ENCODE measurements around the gene DNAJC9. TPM values are rescaled to one million over a fixed set of nuclear protein-coding genes. Genes with fewer than 3 reads are reported as not detected.
A peak's percentile ranks its signal among the peaks of the same experiment; 100 is the strongest.

The DNAJC9 gene
- total RNA-seq, 6 donors from 2014 or later, result 10.1 to 16.8 (median 12.0) TPM

GRCh38 chr10:73251683-73252444 is 4.8 kb upstream of the DNAJC9 start:
- TF ChIP-seq, protein P1, sequence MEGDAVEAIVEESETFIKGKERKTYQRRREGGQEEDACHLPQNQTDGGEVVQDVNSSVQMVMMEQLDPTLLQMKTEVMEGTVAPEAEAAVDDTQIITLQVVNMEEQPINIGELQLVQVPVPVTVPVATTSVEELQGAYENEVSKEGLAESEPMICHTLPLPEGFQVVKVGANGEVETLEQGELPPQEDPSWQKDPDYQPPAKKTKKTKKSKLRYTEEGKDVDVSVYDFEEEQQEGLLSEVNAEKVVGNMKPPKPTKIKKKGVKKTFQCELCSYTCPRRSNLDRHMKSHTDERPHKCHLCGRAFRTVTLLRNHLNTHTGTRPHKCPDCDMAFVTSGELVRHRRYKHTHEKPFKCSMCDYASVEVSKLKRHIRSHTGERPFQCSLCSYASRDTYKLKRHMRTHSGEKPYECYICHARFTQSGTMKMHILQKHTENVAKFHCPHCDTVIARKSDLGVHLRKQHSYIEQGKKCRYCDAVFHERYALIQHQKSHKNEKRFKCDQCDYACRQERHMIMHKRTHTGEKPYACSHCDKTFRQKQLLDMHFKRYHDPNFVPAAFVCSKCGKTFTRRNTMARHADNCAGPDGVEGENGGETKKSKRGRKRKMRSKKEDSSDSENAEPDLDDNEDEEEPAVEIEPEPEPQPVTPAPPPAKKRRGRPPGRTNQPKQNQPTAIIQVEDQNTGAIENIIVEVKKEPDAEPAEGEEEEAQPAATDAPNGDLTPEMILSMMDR (IDR thresholded peaks at IDR 0.05), result no peak
- TF ChIP-seq POLR2A (IDR thresholded peaks at IDR 0.05), result no peak
- Histone ChIP-seq H3K4me3 (peak overlapping the region; percentile 24 to 94 (median 84)), H3K4me1 (peaks cover 23 to 48% (median 26%) of the 10 kb centered on the region in 4 donors), H3K27me3 (no peaks in the 10 kb centered on the region), H3K36me3 (peaks cover 0 to 26% (median 3%) of the 10 kb centered on the region in 4 donors), H3K27ac (peak overlapping the region; percentile 88 to 95 (median 90)), H3K9me3 (no peaks in the 10 kb centered on the region)
- 17 to 35% methylated on average over 12 to 19 of the region's 23 CpGs for WGBS, 2 donors
- ATAC-seq (ENCODE audit: low FRiP score in 2 of 2), result peak; percentile 85 to 90
- DNase-seq, result no peak

DNA sequence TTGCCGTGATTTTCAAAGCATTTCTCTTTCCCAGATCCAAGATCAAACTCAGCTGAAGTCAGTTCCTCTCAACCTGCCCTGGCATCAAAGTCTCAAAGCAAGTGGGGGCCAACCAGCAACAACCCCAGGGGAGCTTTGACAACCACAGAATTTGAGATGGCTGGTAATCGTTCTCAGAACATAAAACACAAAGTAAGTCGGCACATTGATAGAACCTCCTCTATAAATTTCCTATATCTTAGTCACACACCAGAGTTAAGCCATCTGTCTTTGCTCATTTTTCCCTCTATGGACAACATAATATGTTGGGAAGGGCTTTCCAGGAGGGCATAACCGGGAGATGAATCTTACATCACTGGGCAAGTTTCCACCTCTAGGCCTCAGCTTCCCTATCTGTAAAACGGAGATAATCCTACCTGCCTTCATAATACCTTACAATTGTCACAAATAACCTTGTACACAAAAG is 1.2 kb upstream of the DNAJC9 start:
- Histone ChIP-seq H3K27ac (peak overlapping the region in 2 of 4 donors; percentile 79 to 82), H3K9me3 (no peaks in the 10 kb centered on the region), H3K4me3 (no peak overlapping the region), H3K4me1 (peaks cover 31 to 62% (median 36%) of the 10 kb centered on the region in 4 donors), H3K27me3 (no peaks in the 10 kb centered on the region), H3K36me3 (peaks cover 0 to 43% (median 6%) of the 10 kb centered on the region in 4 donors)
- 81 to 90% methylated on average over 5 of the region's 5 CpGs for WGBS, 2 donors
- ATAC-seq (ENCODE audit: low FRiP score in 2 of 2) (no peak), DNase-seq (no peak)
- TF ChIP-seq POLR2AphosphoS5 (IDR thresholded peaks at IDR 0.05), result no peak
- TF ChIP-seq, protein P1 (IDR thresholded peaks at IDR 0.05), result no peak

DNA sequence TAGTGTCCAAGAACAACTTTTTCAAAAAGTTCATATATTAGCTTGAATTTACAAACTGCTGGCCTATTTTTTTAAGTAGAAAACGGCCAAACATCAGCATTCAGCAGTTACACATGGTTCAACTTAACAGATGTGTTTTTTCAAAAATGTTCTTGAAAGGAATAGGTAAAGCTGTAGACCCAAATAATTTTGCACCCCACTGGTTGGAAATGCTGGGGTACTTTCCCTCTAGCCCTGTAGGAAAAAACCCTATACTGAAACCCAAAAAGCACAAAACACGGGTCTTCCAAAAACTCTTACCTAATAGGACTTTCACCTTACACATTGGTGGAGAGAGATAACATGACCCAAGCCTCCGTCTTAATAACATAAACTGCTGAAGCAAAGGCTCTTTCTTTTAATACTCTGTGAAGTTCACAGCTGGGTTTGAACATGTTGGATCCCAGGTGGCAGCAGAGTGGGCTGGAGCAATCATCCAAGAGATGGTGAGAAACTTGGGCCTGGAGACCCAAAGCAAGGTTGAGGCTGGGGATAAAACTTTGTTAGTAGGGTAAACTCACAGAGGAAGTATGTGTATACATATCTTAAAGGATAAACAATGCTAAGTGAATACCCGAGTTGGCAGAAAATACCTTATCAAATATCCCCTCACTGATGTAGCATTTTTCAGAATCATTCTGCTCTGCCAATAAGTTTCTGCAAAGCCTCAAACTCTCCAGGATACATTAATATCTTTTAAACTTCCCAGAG is 629 bp upstream of the DNAJC9 start:
- no peaks in the 10 kb centered on the region for H3K9me3 ChIP-seq
- no peak for ATAC-seq (ENCODE audit: low FRiP score in 2 of 2)
- no peak for DNase-seq
- peaks cover 29 to 58% (median 33%) of the 10 kb centered on the region in 4 donors for H3K4me1 ChIP-seq
- H3K27ac ChIP-seq, result peak overlapping the region; percentile 79 to 92 (median 86)
- TF ChIP-seq POLR2AphosphoS5 (IDR thresholded peaks at IDR 0.05) (no peak), EP300 (IDR thresholded peaks at IDR 0.05) (no peak), POLR2A (IDR thresholded peaks at IDR 0.05) (no peak)
- TF ChIP-seq, protein P1 (IDR thresholded peaks at IDR 0.05), result no peak
- peaks cover 0 to 48% (median 12%) of the 10 kb centered on the region in 4 donors for H3K36me3 ChIP-seq
- no peaks in the 10 kb centered on the region for H3K27me3 ChIP-seq
- peak overlapping the region in 3 of 4 donors; percentile 76 to 98 (median 97) for H3K4me3 ChIP-seq
- 29 to 45% methylated on average over 4 of the region's 4 CpGs for WGBS, 2 donors

GRCh38 chr10:73246322-73246645 is 771 bp downstream of the DNAJC9 start:
- WGBS, 2 donors, result 3 to 8% methylated on average over 8 of the region's 8 CpGs
- peaks cover 23 to 50% (median 26%) of the 10 kb centered on the region in 4 donors for H3K4me1 ChIP-seq
- ATAC-seq (ENCODE audit: low FRiP score in 2 of 2), result no peak
- no peak for DNase-seq
- peak overlapping the region; percentile 79 to 92 (median 86) for H3K27ac ChIP-seq
- no peaks in the 10 kb centered on the region for H3K9me3 ChIP-seq
- TF ChIP-seq, protein P1 (IDR thresholded peaks at IDR 0.05), result no peak
- TF ChIP-seq EP300 (IDR thresholded peaks at IDR 0.05) (no peak), POLR2A (IDR thresholded peaks at IDR 0.05) (no peak), POLR2AphosphoS5 (IDR thresholded peaks at IDR 0.05) (no peak)
- peak overlapping the region; percentile 76 to 98 (median 91) for H3K4me3 ChIP-seq
- H3K27me3 ChIP-seq, result no peaks in the 10 kb centered on the region
- H3K36me3 ChIP-seq, result peaks cover 3 to 62% (median 20%) of the 10 kb centered on the region in 4 donors
